RKO (cell line): ENCODE results near the gene VPS35L.
"Not testable (repeated sequence)": the region's sequence is repeated elsewhere in the genome, so short reads cannot be mapped to it uniquely, and the experiment has no call there.

Experiments
- DNase-seq: peaks from one replicate; pipeline ENCODE4 v3.0.0-alpha.2; 2016; ENCODE audit warnings: low spot score

The VPS35L gene

GRCh38 chr16:19540241-19540970 lies 15.1 kb upstream of the VPS35L start:
- DNase-seq: no peak

GRCh38 chr16:19542138-19542821 lies 13.2 kb upstream of the VPS35L start:
- DNase-seq: no peak

- not testable (repeated sequence) for DNase-seq
These were observed 12.1 kb upstream of the VPS35L start for GRCh38 chr16:19543278-19543996.

- DNase-seq: no peak
These were observed 7.4 kb upstream of the VPS35L start for GRCh38 chr16:19548144-19548543.

GRCh38 chr16:19549673-19550072 lies 5.8 kb upstream of the VPS35L start:
- DNase-seq: no peak

- DNase-seq: no peak
These were observed 652 bp downstream of the VPS35L start for GRCh38 chr16:19555938-19556771.

GRCh38 chr16:19559242-19559910 lies 3.9 kb downstream of the VPS35L start:
- DNase-seq: peak; percentile 63

GRCh38 chr16:19560078-19560477 lies 4.6 kb downstream of the VPS35L start:
- DNase-seq: no peak

- DNase-seq: no peak
These were observed 7.9 kb downstream of the VPS35L start for GRCh38 chr16:19563377-19563776.

GRCh38 chr16:19566362-19566761 lies 10.9 kb downstream of the VPS35L start:
- no peak for DNase-seq

GRCh38 chr16:19567560-19567959 lies 12.1 kb downstream of the VPS35L start:
- DNase-seq: no peak

- DNase-seq: no peak
These were observed 18.5 kb downstream of the VPS35L start for GRCh38 chr16:19573997-19574396.

GRCh38 chr16:19574615-19575014 lies 19.1 kb downstream of the VPS35L start:
- DNase-seq: no peak

GRCh38 chr16:19578378-19578971 lies 23.0 kb downstream of the VPS35L start:
- DNase-seq: no peak

GRCh38 chr16:19582050-19582831 lies 26.7 kb downstream of the VPS35L start:
- no peak for DNase-seq

- peak; percentile 68 for DNase-seq
These were observed 28.3 kb downstream of the VPS35L start for GRCh38 chr16:19583665-19584300.

GRCh38 chr16:19588661-19589060 lies 33.2 kb downstream of the VPS35L start:
- no peak for DNase-seq

GRCh38 chr16:19589106-19589505 lies 33.6 kb downstream of the VPS35L start:
- DNase-seq: no peak

- no peak for DNase-seq
These were observed 34.3 kb downstream of the VPS35L start for GRCh38 chr16:19589771-19590302.
